Activated naive CD8-positive, alpha-beta T cell treated with anti-CD3 and anti-CD28 coated beads, Interleukin-2, amount 10 ng/mL, durations not matched to agents 7 days and 5 days (primary cell): ENCODE data around the gene SH3D19. TPM values are rescaled to one million over a fixed set of nuclear protein-coding genes. Genes with fewer than 3 reads are reported as not detected.
"Not testable (repeated sequence)": the region's sequence is repeated elsewhere in the genome, so short reads cannot be mapped to it uniquely, and the experiment has no call there.

Experiments
- ATAC-seq: fragments of 150-1000 bp; cut with Tn5 transposase; one replicate; pipeline ENCODE4 v1.10.0; 2021; ENCODE audit warnings: low read depth, moderate library complexity
- POLR2A ChIA-PET: fragments of 350-600 bp; sonication (Branson Sonifier 250); formaldehyde crosslinking; loops from one replicate; lab custom pipeline; 2021; ENCODE audit warnings: antibody characterized with exemption; lab: Charles Lee
- DNase-seq: peaks from one replicate; pipeline ENCODE4 v3.0.0; 2021
- H3K27ac Mint-ChIP-seq: one replicate; pipeline ENCODE4 v1.8.0; 2022; ENCODE audit warnings: mild to moderate bottlenecking, mixed read lengths
- H3K27me3 Mint-ChIP-seq: one replicate; pipeline ENCODE4 v1.8.0; 2022; ENCODE audit warnings: mild to moderate bottlenecking, moderate library complexity, mixed read lengths
- H3K36me3 Mint-ChIP-seq: one replicate; pipeline ENCODE4 v1.8.0; 2021; ENCODE audit warnings: mild to moderate bottlenecking, mixed read lengths
- H3K4me1 Mint-ChIP-seq: one replicate; pipeline ENCODE4 v1.8.0; 2021; ENCODE audit warnings: mixed read lengths
- H3K4me3 Mint-ChIP-seq: one replicate; pipeline ENCODE4 v1.8.0; 2022; ENCODE audit warnings: mild to moderate bottlenecking, moderate library complexity, mixed read lengths
- H3K9me3 Mint-ChIP-seq: one replicate; pipeline ENCODE4 v1.8.0; 2021; ENCODE audit warnings: mixed read lengths
- total RNA-seq, 2 experiments: library from RNA; stranded (reverse); gene quantifications; one replicate each; pipeline ENCODE4 v1.2.3, GENCODE V29; 2021

Gene SH3D19
- total RNA-seq, 2 experiments from 2014 or later: not detected

DNA sequence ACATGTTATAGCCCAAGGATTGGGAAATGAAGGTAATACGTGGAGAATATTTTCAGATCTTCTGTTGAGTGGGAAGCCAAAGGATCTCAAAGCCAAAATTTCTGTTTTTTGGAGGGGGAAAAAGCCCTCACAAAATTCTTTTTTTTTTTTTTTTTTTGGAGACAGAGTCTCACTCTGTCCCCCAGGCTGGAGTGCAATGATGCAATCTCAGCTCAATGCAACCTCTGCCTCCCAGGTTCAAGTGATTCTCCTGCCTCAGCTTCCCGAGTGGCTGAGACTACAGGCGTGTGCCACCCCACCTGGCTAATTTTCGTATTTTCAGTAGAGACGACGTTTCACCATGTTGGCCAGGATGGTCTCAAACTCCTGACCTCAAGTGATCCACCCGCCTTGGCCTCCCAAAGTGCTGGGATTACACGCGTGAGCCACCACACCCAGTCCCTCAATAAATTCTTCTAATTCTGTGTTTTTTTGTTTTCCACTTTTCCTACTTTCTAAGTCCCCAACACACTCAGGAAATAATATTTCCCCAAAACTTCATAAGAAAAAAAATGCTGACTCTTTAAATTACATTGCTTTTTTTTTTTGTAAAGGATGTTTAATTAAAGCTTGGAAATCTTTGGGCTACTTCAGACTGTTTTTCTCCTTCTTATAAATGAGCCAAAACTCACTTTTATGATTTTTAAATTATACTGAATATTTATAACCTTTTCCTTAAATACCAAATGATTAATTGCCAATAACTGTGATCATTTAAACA is 174.4 kb downstream of the SH3D19 start:
- H3K27ac Mint-ChIP-seq: no peak overlapping the region
- H3K4me3 Mint-ChIP-seq: no peak overlapping the region
- POLR2A ChIA-PET: no interaction called here
- H3K9me3 Mint-ChIP-seq: no peaks in the 10 kb centered on the region
- H3K27me3 Mint-ChIP-seq: peaks cover 6% of the 10 kb centered on the region
- H3K36me3 Mint-ChIP-seq: no peaks in the 10 kb centered on the region
- DNase-seq (no peak), ATAC-seq (no peak)
- no peaks in the 10 kb centered on the region for H3K4me1 Mint-ChIP-seq

DNA sequence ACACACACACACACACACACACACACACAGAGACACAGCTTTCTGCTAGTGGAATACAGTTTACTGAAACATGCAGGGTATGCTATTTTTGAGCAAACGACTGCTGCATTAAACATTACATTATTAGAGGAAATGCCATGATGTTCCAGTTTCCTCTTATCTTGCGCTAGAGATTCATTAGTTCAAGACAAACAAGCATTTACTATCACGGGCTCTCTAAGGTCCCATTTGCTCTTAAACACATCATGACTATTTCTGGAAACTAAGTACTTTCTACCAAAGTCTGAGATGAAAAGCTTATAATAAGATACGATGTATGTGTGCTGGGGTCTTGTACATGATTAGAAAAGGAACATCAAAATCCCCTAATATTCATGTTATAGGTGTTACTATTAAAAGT is 177.1 kb downstream of the SH3D19 start:
- POLR2A ChIA-PET: no interaction called here
- DNase-seq: no peak
- H3K36me3 Mint-ChIP-seq: no peaks in the 10 kb centered on the region
- no peaks in the 10 kb centered on the region for H3K4me1 Mint-ChIP-seq
- H3K9me3 Mint-ChIP-seq: no peaks in the 10 kb centered on the region
- H3K27ac Mint-ChIP-seq: no peak overlapping the region
- ATAC-seq: no peak
- no peak overlapping the region for H3K4me3 Mint-ChIP-seq
- peaks cover 8% of the 10 kb centered on the region for H3K27me3 Mint-ChIP-seq

DNA sequence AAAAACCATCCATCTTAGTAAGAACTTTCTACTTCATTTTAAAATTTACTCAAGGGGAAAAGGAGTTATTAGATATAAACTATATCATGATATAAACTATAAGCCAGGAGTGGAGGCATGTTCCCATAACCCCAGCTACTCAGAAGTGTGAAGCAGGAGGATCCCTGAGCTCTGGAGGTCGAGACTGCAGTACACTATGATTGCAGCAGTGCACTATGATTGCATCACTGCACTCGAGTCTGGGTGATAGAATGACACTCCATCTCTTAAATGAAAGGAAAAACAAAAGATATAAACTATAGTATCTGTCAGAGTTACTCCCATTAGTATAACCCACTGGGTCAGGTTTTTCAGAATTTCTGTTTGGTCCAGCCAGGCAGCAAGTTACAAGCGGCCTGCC is 178.4 kb downstream of the SH3D19 start:
- Mint-ChIP-seq H3K27ac (no peak overlapping the region), H3K27me3 (peaks cover 10% of the 10 kb centered on the region), H3K4me1 (no peaks in the 10 kb centered on the region), H3K4me3 (no peak overlapping the region), H3K36me3 (no peaks in the 10 kb centered on the region), H3K9me3 (no peaks in the 10 kb centered on the region)
- POLR2A ChIA-PET: no interaction called here
- DNase-seq (no peak), ATAC-seq (no peak)

DNA sequence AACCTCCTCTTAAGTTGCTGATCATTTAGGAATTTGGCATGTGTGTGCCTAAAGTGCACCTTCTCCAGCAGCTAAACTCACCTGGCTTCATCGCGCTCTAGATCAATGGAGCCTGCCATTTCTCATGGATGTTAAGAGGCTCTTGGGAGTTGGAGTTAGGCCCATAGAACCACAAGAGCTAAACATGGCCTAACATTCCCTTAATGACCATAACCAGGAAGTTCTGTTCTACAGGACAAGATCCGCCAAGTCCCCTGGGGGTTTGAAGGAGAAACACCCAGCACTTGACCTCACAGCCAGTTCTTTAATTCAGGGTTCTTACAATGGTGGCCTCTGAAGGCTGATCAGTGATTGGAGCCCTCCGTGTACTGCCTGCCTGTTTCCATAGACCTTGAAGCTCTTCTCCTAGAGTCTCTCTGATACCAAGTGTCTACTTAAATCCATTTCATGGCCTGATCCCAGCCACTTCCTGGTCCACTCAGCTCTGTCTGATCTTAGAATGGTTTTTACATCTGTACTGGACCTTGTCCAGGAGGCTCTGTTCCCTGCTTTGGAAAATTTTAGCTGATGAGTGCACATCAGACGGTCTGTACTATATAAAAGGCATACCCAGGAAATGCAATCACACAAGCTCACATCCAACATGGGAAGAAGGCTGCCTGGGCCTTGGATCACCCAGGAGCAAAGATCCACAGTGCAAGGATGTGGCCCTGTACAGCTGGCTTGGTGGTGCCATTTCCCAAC is 180.9 kb downstream of the SH3D19 start:
- Mint-ChIP-seq H3K4me3 (no peak overlapping the region), H3K27me3 (peaks cover 5% of the 10 kb centered on the region), H3K36me3 (no peaks in the 10 kb centered on the region), H3K9me3 (no peaks in the 10 kb centered on the region), H3K27ac (no peak overlapping the region), H3K4me1 (no peaks in the 10 kb centered on the region)
- ATAC-seq: no peak
- DNase-seq: no peak
- POLR2A ChIA-PET: no interaction called here

DNA sequence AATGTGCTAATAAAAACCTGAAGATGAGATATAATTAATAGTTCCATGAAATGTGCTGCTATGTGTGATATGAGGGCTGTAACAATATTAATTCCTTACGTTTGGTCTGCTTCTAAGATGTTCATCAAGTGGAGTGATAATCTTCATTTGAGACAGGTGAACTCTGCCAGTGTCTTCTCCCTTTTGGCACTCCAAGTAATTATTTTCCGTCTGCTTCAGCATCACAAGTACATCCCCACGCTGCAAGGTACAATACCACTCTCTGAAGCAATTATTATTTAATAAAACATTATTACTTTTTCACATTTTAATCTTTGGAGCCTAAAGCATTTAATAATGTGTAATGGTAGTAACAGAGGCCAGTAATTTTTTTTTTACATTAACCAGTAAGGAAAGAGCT is 181.6 kb downstream of the SH3D19 start:
- POLR2A ChIA-PET: no interaction called here
- DNase-seq: no peak
- Mint-ChIP-seq H3K27me3 (peaks cover 5% of the 10 kb centered on the region), H3K4me1 (no peaks in the 10 kb centered on the region), H3K36me3 (no peaks in the 10 kb centered on the region), H3K4me3 (no peak overlapping the region), H3K9me3 (no peaks in the 10 kb centered on the region), H3K27ac (no peak overlapping the region)
- no peak for ATAC-seq

DNA sequence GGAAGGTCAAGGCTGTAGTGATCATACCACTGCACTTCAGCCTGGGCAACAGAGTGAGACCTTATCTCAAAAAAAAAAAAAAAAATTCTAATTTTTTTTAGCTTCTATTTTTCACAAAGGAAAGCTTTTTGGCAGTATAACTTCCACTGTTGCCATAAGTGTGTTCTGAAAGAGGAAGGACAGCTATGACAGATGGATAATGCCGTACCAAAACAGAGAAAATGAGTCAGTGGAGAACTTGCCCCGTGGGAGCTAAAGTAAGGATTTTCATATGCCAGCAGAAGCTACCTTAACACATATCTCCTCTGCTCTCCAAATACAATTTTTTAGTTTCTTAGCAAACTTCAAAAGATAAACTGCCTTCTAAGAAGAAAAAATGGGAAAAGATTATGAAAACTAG is 182.2 kb downstream of the SH3D19 start:
- no peaks in the 10 kb centered on the region for H3K4me1 Mint-ChIP-seq
- POLR2A ChIA-PET: no interaction called here

DNA sequence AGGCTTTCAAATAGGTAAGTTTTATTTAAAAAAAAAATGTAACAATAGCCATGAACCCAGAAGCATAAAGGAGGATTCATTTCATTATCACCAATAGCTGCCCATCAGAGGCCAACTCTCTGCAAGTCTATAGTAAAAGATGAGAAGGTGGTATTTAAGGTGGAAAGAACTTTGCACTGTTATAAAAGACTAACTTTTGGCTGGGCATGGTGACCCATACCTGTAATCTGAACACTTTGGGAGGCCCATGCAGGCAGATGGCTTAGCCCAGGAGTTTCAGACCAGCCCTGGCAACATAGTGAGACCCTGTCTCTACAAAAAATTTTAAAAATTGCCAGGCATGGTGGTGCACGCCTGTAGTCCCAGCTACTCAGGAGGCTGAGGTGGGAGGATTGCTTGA is 182.6 kb downstream of the SH3D19 start:
- Mint-ChIP-seq H3K4me3 (no peak overlapping the region), H3K9me3 (no peaks in the 10 kb centered on the region), H3K27me3 (peaks cover 5% of the 10 kb centered on the region), H3K27ac (no peak overlapping the region), H3K4me1 (no peaks in the 10 kb centered on the region), H3K36me3 (no peaks in the 10 kb centered on the region)
- POLR2A ChIA-PET: no interaction called here
- ATAC-seq (no peak), DNase-seq (no peak)

More for the DNA sequence above, 182.2 kb downstream of the SH3D19 start:
- peaks cover 5% of the 10 kb centered on the region for H3K27me3 Mint-ChIP-seq
- DNase-seq: no peak
- no peak for ATAC-seq
- H3K27ac Mint-ChIP-seq: no peak overlapping the region
- H3K4me3 Mint-ChIP-seq: no peak overlapping the region
- no peaks in the 10 kb centered on the region for H3K36me3 Mint-ChIP-seq
- H3K9me3 Mint-ChIP-seq: no peaks in the 10 kb centered on the region

DNA sequence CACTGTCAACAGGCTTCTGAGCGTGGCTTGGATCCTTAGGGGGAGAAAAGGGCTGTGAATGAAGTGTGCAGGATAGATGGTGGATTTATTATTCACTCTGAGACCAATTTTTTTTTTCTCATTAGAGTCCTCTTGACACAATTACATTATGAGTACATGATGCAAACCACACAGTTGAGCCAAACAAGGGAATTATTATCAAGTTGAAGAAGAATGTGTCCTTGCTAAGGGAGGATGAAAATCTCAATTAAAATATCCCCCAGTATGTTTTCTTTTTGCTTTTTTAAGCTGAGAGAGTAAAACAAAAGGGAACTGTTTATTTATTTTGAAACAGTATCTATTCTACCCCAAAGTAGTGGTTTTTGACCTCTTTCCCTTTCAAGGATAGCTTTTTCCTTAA is 185.6 kb downstream of the SH3D19 start:
- no peak overlapping the region for H3K27ac Mint-ChIP-seq
- POLR2A ChIA-PET: no interaction called here
- no peaks in the 10 kb centered on the region for H3K36me3 Mint-ChIP-seq
- H3K27me3 Mint-ChIP-seq: peaks cover 5% of the 10 kb centered on the region
- H3K4me1 Mint-ChIP-seq: no peaks in the 10 kb centered on the region
- H3K4me3 Mint-ChIP-seq: no peak overlapping the region
- H3K9me3 Mint-ChIP-seq: no peaks in the 10 kb centered on the region
- no peak for ATAC-seq
- no peak for DNase-seq

DNA sequence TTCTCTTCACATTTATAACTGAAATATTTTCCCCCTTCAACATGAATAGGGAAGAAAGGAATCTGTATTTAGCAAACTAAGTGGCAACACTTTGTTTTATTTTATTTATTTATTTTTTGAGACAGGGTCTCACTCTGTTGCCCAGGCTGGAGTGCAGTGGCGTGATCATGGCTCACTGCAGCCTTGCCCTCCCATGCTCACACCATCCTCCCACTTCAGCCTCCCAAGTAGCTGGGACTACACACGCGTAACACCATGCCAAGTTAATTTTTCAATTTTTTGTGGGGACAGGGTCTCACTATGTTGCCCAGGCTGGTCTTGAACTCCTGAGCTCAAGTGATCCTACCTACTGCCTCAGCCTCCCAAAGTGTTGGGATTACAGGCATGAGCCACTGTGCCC is 189.4 kb downstream of the SH3D19 start:
- not testable (repeated sequence) for DNase-seq

DNA sequence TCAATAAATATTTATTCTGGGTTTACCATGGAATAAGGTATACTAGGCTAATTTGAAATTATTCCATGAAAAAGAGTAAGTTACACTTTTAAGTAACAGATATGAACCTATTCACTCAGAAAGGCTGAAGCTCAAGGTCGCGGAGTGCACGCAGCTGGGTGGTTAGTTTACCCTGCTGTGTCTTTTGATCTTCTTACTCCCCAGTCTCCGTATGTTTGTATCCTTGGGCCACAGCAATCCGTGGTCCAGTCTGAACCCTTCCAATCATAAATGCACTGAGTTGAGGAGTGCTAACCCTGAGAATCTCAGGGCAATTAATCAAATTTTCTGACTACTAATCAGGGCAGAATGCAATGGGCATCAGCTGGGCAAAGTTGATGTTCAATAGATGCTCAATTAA is 192.1 kb downstream of the SH3D19 start:
- no peak overlapping the region for H3K4me3 Mint-ChIP-seq
- H3K4me1 Mint-ChIP-seq: no peaks in the 10 kb centered on the region
- peaks cover 2% of the 10 kb centered on the region for H3K27me3 Mint-ChIP-seq
- POLR2A ChIA-PET: no interaction called here
- H3K9me3 Mint-ChIP-seq: no peaks in the 10 kb centered on the region
- H3K27ac Mint-ChIP-seq: no peak overlapping the region
- DNase-seq (no peak), ATAC-seq (no peak)
- H3K36me3 Mint-ChIP-seq: no peaks in the 10 kb centered on the region

More for the DNA sequence above, 189.4 kb downstream of the SH3D19 start:
- POLR2A ChIA-PET, H3K4me1 Mint-ChIP-seq, H3K36me3 Mint-ChIP-seq, H3K27me3 Mint-ChIP-seq, H3K27ac Mint-ChIP-seq, ATAC-seq, H3K9me3 Mint-ChIP-seq, H3K4me3 Mint-ChIP-seq: not testable (repeated sequence)

DNA sequence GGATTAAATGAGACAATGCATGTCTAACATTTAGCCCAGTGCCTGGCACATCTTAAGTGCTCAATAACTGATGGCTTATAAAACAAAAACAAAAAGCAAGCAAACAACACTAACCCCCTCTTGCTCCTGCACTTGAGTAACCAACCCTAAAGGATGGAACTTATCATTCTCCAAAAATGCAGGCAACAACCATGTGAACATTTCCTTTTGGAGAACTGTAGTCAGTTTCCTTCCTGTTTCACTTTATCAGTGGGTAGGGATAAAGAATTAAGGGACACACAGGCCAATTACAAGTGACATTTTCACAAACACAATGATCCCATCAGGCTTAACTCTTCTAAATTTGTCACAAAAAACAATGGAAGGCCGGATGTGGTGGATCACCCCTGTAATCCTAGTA is 195.6 kb downstream of the SH3D19 start:
- H3K27ac Mint-ChIP-seq: no peak overlapping the region
- DNase-seq (no peak), ATAC-seq (no peak)
- no peaks in the 10 kb centered on the region for H3K36me3 Mint-ChIP-seq
- H3K4me3 Mint-ChIP-seq: no peak overlapping the region
- no peaks in the 10 kb centered on the region for H3K9me3 Mint-ChIP-seq
- POLR2A ChIA-PET: no interaction called here
- peaks cover 2% of the 10 kb centered on the region for H3K27me3 Mint-ChIP-seq
- no peaks in the 10 kb centered on the region for H3K4me1 Mint-ChIP-seq

DNA sequence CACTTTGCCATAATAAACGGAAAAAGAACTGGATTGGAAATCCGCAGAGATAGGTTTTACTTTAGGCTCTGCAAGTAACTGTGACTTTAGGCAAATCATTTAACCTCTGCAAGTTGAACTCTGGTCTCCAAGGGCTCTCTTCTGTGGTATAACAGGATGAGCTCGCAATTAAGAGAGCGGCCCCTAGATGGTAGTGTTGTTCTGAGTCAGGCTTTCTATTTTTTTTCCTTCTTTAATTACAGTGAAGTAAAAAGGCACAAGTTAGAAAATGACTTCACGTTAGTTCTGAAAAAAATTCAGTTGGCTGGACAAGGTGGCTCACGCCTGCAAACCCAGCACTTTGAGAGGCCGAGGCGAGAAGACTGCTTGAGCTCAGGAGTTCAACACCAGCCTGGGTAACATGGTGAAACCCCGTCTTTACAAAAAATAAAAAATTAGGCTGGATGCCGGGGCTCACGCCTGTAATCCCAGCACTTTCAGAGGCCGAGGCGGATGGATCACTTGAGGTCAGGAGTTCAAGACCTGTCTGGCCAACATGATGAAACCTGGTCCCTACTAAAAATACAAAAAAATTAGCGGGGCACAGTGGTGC is 207.9 kb downstream of the SH3D19 start:
- POLR2A ChIA-PET: interaction anchor here (1.0 kb wide), 1 partner anchor 10 kb away, joined by 3 read pairs; no protein-coding TSS in a partner anchor
- Mint-ChIP-seq H3K36me3 (peaks cover 5% of the 10 kb centered on the region), H3K27ac (no peak overlapping the region), H3K27me3 (no peaks in the 10 kb centered on the region), H3K4me1 (peaks cover 3% of the 10 kb centered on the region), H3K9me3 (no peaks in the 10 kb centered on the region), H3K4me3 (no peak overlapping the region)
- DNase-seq (no peak), ATAC-seq (peak; percentile 58)

DNA sequence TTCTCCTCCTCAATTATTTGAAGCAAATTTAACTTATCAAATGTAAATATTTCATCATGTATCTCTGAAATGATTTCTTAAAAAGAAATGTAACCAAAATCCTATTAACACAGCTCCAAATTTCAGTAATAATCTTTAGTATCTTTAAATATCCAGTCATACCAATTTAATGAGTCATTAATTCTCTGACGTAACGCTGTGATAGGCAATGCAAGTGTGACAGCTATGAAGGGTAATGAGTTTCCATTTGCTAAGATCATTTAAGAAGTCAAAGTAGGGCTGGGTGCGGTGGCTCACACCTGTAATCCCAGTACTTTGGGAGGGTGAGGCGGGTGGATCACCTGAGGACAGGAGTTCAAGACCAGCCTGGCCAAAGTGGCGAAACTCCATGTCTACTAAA is 210.4 kb downstream of the SH3D19 start:
- ATAC-seq: no peak
- H3K36me3 Mint-ChIP-seq: peaks cover 5% of the 10 kb centered on the region
- no peaks in the 10 kb centered on the region for H3K9me3 Mint-ChIP-seq
- DNase-seq: no peak
- no peak overlapping the region for H3K4me3 Mint-ChIP-seq
- H3K27me3 Mint-ChIP-seq: no peaks in the 10 kb centered on the region
- H3K27ac Mint-ChIP-seq: no peak overlapping the region
- POLR2A ChIA-PET: no interaction called here
- no peaks in the 10 kb centered on the region for H3K4me1 Mint-ChIP-seq

DNA sequence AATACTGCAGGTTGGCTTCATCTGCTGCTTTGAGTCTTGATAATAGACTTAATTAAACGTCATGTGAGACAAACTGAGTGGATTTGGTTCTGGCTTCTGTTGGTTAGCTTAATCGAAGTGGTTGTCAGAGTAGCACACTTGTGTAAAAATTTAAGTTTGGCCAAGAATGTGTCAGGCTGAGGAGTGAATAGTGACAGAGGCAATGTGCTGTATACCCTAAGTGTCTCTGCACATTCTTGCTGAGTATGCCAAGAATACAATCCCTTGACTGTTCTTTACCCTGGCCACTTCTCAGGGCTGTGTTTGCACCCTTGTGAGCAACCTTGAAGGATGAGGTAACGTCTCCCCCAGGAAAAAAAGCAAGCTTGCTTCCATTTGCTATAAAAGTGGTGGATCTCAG is 211.1 kb downstream of the SH3D19 start:
- H3K9me3 Mint-ChIP-seq: no peaks in the 10 kb centered on the region
- no peak overlapping the region for H3K4me3 Mint-ChIP-seq
- H3K27ac Mint-ChIP-seq: no peak overlapping the region
- no peak for ATAC-seq
- no peaks in the 10 kb centered on the region for H3K4me1 Mint-ChIP-seq
- no peak for DNase-seq
- H3K27me3 Mint-ChIP-seq: no peaks in the 10 kb centered on the region
- peaks cover 5% of the 10 kb centered on the region for H3K36me3 Mint-ChIP-seq
- POLR2A ChIA-PET: no interaction called here
